ENCODE measurements around the gene PPHLN1.

PPHLN1 gene

DNA sequence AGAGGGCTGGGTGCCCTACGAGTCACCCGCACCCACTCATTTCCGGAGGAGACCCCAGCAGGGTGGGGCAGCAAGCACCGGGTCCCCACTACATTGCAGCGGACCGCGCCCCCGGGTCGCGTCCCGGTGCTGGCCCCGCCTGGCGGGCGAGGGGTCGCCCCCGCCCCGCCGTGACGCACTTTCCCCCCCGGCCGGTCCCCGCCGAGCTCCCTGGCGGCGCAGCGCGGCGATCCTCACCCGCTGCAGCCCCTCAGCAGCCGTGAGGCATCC, 157.5 kb downstream of the PPHLN1 start:
- no peaks in the 10 kb centered on the region for H3K9me3 ChIP-seq (ENCODE audit: control insufficient read depth, insufficient read depth, low read depth, low read length)
- H3K36me3 ChIP-seq (ENCODE audit: control insufficient read depth, insufficient read depth, low read length) = no peaks in the 10 kb centered on the region
- H3K9ac ChIP-seq (ENCODE audit: low read length) = peak overlapping the region; percentile 98
- peak overlapping the region; percentile 80 for H3K27ac ChIP-seq (ENCODE audit: low read depth, low read length)
- peaks cover 53% of the 10 kb centered on the region for H3K4me1 ChIP-seq (ENCODE audit: control insufficient read depth, insufficient read depth, low read length)
- peaks cover 34% of the 10 kb centered on the region for H3K27me3 ChIP-seq (ENCODE audit: control insufficient read depth, insufficient read depth, low read length)
- H3K4me3 ChIP-seq (ENCODE audit: low read depth, low read length) = peak overlapping the region; percentile 98

DNA sequence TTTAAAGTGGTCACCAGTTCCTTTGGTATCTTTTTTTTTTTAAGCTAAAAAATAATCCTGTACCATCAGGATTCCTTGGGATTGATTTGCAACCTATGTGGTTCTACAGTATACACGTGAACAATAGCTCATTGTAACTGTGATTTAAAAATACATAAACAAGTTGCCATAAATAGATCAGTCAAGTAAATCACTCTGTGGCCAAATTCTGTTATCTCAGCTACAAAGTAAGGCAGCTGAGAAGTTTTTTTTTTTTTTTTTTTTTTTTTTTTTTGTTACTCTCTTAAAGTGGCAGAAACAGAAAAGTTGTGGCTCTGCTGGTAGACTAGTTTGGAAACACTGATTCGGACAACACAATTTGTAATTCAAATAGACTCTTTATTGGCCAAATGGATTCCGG, 159.0 kb downstream of the PPHLN1 start:
- Histone ChIP-seq H3K9me3 (ENCODE audit: control insufficient read depth, insufficient read depth, low read depth, low read length) (no peaks in the 10 kb centered on the region), H3K4me1 (ENCODE audit: control insufficient read depth, insufficient read depth, low read length) (peaks cover 47% of the 10 kb centered on the region), H3K27me3 (ENCODE audit: control insufficient read depth, insufficient read depth, low read length) (peaks cover 41% of the 10 kb centered on the region), H3K27ac (ENCODE audit: low read depth, low read length) (peak overlapping the region; percentile 80), H3K36me3 (ENCODE audit: control insufficient read depth, insufficient read depth, low read length) (no peaks in the 10 kb centered on the region), H3K9ac (ENCODE audit: low read length) (peak overlapping the region; percentile 82), H3K4me3 (ENCODE audit: low read depth, low read length) (peak overlapping the region; percentile 98)

DNA sequence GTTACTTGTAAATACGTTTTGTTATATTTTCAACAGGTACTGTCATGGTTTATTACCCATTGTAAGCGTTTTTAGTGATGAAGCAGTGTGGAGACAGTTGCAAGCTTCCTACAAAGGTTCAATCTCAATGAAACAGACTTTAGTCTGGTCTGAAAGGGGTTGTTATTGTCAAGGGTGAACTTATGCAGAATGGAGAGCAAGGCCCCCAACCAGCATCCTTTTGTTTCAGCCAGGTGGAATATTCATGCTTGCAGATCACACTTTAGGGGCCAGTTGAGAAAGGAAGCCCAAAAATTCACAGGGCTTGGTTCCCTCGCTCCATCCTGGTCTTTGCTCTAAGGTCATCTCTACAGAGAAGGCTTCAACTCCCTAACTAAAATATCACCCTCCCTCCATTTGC, 159.9 kb downstream of the PPHLN1 start:
- H3K9ac ChIP-seq (ENCODE audit: low read length) = peak overlapping the region; percentile 9
- peak overlapping the region; percentile 98 for H3K4me3 ChIP-seq (ENCODE audit: low read depth, low read length)
- H3K4me1 ChIP-seq (ENCODE audit: control insufficient read depth, insufficient read depth, low read length) = peaks cover 41% of the 10 kb centered on the region
- H3K27ac ChIP-seq (ENCODE audit: low read depth, low read length) = peak overlapping the region; percentile 48; the same call in 1 of the 2 replicates
- H3K27me3 ChIP-seq (ENCODE audit: control insufficient read depth, insufficient read depth, low read length) = peaks cover 43% of the 10 kb centered on the region
- no peaks in the 10 kb centered on the region for H3K9me3 ChIP-seq (ENCODE audit: control insufficient read depth, insufficient read depth, low read depth, low read length)
- H3K36me3 ChIP-seq (ENCODE audit: control insufficient read depth, insufficient read depth, low read length) = no peaks in the 10 kb centered on the region

GRCh38 chr12:42486407-42486806, 160.4 kb downstream of the PPHLN1 start:
- no peak overlapping the region for H3K27ac ChIP-seq (ENCODE audit: low read depth, low read length)
- H3K36me3 ChIP-seq (ENCODE audit: control insufficient read depth, insufficient read depth, low read length) = no peaks in the 10 kb centered on the region
- H3K4me1 ChIP-seq (ENCODE audit: control insufficient read depth, insufficient read depth, low read length) = peaks cover 36% of the 10 kb centered on the region
- H3K9me3 ChIP-seq (ENCODE audit: control insufficient read depth, insufficient read depth, low read depth, low read length) = no peaks in the 10 kb centered on the region
- H3K4me3 ChIP-seq (ENCODE audit: low read depth, low read length) = 0 out of 2 replicates have a peak overlapping the region, but pooled peaks have one; percentile 8
- peaks cover 43% of the 10 kb centered on the region for H3K27me3 ChIP-seq (ENCODE audit: control insufficient read depth, insufficient read depth, low read length)
- peak overlapping the region; percentile 9 for H3K9ac ChIP-seq (ENCODE audit: low read length)

- Histone ChIP-seq H3K4me3 (ENCODE audit: low read depth, low read length) (no peak overlapping the region), H3K4me1 (ENCODE audit: control insufficient read depth, insufficient read depth, low read length) (peaks cover 20% of the 10 kb centered on the region), H3K27me3 (ENCODE audit: control insufficient read depth, insufficient read depth, low read length) (peaks cover 34% of the 10 kb centered on the region), H3K9ac (ENCODE audit: low read length) (no peak overlapping the region), H3K36me3 (ENCODE audit: control insufficient read depth, insufficient read depth, low read length) (no peaks in the 10 kb centered on the region), H3K27ac (ENCODE audit: low read depth, low read length) (no peak overlapping the region), H3K9me3 (ENCODE audit: control insufficient read depth, insufficient read depth, low read depth, low read length) (no peaks in the 10 kb centered on the region)
Measured at GRCh38 chr12:42490261-42490842, 164.4 kb downstream of the PPHLN1 start.

Measured in HUES6 (cell line).